GM19468 (cell line): ENCODE results near the gene SPNS2.

Experiments used
- ATAC-seq: cut with Tn5 transposase; IDR thresholded peaks from one replicate; pipeline ENCODE4 v1.9.1; 2021; ENCODE audit warnings: mild to moderate bottlenecking, moderate library complexity, moderate number of reproducible peaks; ENCODE audit not compliant: unreplicated experiment; ENCODE audit errors: extremely low read depth

The SPNS2 gene

DNA sequence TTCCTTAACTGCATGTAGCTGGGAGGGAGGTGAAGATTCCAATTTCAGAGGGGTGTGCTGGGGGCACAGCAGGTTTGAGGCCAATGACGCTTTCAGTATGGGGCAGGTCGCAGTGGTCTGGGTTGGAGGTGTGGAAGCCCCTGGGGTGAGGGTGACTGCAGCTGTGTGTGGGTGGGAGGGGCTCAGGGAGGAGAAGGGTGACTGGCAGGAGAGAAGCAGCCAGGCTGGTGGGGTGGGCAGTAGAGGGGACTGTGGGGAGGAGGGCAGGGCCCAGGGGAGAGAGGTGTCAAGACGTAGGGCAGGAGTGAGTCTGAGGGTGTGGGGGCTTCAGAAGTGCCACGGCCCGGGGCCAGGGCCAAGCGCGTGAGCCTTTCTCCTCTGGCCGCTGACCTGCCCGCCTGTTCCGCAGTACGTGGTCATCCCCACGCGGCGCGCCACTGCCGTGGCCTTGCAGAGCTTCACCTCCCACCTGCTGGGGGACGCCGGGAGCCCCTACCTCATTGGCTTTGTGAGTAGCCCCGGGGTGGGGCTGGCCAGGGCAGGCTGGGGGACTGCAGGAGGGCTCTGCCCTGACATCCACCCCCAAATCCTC, 37.1 kb downstream of the SPNS2 start:
- ATAC-seq: no peak

- no peak for ATAC-seq
Measured at GRCh38 chr17:4536259-4536741, 37.6 kb downstream of the SPNS2 start.

DNA sequence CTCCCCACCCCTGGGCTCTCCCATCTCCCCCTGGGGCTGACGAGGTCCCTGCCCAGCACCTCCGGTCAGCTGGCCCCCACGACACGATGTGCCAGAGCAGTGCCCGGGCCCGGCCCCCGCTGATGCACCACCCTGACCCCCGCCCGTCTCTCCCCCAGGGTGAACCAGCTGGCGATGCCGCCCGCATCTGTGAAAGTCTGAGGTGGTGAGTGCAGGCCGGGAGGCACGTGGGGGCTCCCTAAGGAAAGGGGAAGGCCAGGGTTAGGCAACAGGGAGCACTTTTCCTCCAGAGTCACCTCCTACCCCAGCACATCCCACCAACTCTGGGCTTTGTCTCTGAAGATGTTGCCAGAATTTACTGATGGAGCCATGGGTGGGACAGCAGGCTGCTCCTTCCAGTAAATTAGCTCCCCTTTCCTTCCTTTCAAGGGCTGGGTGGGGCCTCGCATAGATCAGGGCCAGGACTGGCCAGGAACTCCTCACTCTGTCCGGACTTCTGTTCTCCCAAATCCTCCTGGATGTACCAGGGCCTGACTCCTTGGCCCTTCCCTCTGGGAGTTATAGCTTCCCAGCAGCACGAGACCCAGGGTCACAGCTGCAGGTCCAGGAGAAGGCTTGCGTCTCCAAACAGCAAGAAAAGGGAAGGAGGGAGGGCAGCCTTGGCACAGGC, 38.2 kb downstream of the SPNS2 start:
- ATAC-seq: no peak

DNA sequence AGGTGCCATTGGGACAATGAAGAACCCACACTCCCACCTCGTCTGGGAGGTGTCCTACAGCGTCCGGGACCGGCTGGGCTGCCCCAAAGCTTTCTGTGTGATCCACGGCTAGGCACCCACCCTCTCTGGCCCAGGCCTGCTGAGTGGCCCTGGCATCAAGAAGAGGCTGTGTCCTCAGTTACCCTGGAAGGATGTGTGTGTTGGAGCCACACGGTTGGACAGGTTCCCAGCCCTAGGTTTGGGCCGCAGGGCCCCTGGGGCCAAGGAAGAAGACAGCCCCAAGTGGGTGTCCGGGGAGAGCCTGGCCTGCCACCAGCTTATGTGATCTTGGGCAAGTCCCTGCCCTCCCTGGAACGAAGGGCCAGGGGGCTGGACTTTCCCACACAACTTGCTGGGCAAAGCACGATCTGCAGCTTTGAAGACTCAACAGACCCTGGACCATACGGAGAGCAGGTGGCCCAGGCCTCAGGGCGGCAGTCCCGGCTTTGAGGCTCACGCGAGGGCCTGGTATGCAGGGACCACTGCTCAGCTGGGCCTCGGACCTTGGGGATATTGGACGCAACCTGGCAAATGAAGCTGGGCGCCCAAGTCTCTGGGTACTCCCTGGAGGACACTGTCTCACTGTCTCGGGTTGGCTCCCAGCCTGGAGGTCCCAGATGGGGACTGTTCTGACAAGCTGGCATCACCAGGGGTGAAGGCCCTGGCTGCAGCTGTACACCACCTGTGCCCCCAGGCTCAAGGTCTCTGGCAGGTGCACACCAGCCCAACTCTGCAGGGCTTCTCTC, 39.0 kb downstream of the SPNS2 start:
- no peak for ATAC-seq

DNA sequence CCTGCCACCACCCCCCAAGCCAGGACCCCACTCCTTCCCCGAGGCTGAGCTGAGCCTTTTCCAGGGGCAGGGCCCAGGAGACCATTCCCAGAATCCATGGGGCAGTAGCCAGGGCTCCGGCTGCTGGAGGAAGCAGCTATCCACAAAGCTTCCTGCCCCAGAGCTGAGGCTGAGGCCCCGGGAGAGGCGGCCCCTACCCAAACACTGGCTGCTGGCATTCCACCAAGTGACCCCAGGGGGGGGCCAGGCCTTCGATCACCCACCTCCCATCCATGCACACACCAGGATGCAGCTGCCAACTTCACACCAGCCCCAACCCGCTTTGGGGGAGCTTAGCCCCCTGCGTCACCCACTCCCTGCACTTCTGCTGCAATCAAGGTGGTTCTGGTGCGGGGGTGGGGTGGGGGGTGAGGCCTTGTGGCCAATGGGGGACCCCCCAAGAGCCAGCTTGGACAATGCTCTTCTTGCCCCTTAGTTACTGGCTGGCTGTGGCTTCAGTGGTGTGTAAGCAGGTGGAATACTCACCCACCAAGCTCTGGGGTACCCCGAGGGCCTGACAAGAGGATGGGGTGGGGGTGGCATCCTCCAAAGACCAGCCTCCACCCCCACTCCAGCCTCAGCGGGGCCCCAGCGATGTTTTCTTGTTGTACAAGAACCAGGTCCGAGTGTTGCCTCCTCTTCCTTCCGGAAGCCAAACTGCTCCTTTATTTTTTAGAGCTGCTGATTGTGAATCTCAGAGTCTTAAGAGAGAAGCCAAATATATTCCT, 39.7 kb downstream of the SPNS2 start:
- ATAC-seq: no peak

DNA sequence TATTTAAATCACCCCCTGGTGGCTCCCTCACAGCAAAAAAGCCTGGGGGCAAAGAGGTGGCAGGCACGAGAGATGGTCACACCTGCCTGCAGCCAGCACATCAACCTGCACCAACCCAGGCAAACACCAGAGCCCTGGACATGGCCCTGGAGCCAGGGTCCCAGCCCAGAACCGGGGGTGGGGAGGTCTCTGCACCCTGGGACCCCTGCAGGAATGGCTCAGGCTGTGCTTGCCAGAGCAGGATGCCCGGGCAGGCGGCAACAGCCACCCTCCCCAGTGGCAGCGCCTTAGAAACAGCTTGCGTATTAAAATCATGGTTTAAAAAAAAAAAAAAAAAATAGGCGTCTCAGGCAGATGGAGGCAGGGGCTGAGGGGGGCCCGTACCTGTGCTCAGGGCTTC, 40.3 kb downstream of the SPNS2 start:
- ATAC-seq: no peak

- ATAC-seq: no peak
Measured at GRCh38 chr17:4539576-4540223, 41.0 kb downstream of the SPNS2 start.

DNA sequence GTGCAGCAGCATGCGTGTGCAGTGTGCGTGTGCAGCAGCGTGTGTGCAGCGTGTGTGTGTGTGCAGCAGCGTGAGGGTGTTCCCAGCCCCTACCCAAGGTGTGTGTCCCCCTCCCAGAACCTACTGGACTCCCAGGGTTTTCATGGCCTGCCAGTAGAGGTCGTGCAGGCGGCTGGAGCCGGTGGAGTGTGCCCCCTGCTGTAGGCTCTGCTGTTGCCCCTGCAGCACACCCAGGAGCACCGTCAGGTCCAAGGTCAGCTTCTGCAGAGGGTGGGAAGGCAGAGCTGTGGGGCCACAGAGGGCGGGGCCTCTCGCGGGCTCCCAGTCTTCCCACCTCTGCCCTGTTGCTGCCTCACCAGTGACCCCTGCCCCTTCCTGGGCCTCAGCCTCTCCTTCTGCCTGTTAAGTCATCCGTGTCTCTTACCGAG, 41.6 kb downstream of the SPNS2 start:
- ATAC-seq: no peak

DNA sequence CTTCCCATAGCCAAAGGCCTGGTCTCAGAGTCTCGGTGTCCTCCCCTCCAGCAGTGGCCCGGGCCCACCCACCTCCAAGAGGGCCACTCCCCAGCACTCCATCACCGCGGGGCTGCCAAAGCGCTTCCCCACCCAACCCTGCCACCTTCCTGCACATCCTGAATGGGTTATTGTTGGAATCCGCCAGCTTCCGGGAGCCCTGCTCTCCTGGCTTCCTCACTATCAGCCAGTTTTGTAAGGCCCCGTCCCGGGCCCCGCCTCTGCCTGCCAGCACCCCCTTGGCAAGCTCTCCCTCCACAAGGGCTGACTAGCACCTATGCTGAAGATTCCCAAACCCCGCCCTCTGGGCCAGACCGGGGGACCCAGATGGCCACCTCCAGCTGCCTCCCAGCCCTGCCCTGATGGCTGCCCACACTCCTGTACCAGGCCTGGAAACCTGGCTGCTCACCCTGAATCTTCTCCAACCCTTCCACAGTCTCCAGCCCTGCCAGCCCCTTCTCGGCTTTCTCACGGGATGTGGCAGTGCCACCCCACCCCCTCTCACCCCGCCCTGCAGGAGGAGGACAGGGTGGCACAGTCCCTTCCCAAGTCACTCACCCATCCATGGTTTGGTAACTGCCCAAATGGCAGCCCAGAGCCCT, 42.1 kb downstream of the SPNS2 start:
- no peak for ATAC-seq

GRCh38 chr17:4541328-4542002, 42.8 kb downstream of the SPNS2 start:
- no peak for ATAC-seq

GRCh38 chr17:4542003-4542725, 43.5 kb downstream of the SPNS2 start:
- ATAC-seq: no peak

- no peak for ATAC-seq
Measured at GRCh38 chr17:4542726-4543191, 44.1 kb downstream of the SPNS2 start.

GRCh38 chr17:4543557-4544026, 44.9 kb downstream of the SPNS2 start:
- no peak for ATAC-seq

DNA sequence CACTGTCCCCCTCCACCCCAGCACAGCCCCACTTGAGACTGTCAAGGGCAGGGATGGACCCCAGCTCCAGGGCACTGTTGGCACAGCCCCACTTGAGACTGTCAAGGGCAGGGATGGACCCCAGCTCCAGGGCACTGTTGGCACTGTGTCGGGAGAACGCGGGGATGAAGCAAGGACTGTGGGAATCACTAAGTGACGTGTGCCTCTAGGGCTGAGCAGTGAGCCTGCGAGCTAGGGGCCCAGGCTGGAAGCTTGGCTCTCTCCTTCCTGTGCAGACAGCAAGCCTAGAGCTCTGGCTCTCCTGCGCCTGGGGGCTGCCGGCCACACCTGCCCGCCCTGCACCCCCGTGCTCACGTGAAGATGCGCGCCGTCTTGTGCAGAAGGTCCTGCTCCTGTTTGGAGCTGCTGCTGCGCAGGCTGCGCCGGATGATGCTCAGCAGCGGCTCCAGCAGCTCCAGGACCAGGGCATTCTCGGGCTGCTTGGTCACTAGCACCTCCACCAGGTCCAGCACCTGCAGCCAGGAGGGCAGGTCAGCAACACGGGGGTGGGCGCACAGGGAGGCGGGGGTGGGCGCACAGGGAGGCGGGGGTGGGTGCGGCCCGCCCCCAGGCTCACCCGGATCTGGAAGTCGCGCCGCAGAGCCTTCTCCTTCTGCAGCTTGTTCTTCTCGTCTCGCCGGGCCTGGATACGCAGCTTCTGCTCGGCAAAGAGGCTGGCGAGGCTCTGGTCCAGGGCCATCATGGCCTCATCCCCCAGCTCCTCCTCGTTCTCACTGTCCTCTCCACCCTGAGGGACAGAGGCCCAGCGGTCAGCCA, 45.7 kb downstream of the SPNS2 start:
- ATAC-seq: no peak

DNA sequence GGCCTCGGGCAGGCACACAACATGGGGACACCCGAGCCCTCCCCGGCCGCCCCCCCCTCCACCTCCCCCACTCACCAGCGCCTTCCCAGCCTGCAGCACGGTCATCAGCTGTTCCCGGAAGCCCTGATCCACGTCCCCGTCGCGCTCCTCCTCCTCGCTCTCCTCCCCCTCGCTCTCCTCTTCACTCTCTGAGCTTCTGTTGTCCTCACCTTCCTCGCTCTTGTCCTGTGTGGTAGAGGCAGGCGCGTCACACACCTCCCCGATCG, 46.2 kb downstream of the SPNS2 start:
- no peak for ATAC-seq

DNA sequence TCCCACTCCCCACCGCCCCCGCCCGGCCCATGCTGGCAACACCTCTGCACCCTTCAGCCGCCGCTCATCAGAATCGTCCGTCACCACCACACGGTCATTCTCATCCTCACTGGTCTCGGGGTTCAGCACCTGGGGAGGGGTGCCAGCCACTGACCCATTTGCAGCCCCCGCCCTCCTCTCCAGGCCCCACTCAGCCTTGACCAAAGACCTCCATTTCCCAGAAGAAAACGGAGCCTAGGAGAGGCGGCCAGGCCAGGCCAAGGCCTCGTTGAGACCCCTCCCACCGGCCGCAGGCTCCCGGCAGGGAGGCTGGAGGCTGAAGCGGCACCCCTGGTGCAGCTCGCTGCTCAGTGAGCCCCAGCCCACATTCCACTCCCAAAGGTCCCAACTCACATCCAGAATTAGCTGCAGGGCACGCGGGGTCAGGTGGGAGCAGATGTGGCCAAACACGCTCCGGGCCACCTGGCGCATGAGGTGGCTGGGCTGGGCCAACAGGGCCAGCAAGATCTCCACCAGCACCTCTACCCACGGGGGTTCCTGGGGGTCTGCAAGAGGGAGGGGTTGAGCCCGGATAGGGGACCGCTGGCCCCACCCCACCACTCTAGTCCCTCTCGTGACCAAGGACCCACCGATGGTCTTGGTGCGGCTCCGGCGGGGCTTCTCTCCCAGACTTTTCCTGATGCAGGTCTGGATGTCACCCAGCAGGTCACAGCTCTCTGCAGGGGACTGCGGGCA, 46.7 kb downstream of the SPNS2 start:
- no peak for ATAC-seq
